Cerebellar cortex (tissue), 1 donor: ENCODE measurements around the gene GJB2.
"Not testable (repeated sequence)": the region's sequence is repeated elsewhere in the genome, so short reads cannot be mapped to it uniquely, and the experiment has no call there.

Experiments
- DNase-seq: peaks from one replicate; pipeline ENCODE4 v3.0.0-alpha.2; 2015; ENCODE audit warnings: low spot score

The GJB2 gene

GRCh38 chr13:20165417-20166257 lies 27.1 kb downstream of the GJB2 start:
- no peak for DNase-seq

- DNase-seq = no peak
Observed at GRCh38 chr13:20161951-20162300, 30.8 kb downstream of the GJB2 start.

GRCh38 chr13:20161275-20161950 lies 31.3 kb downstream of the GJB2 start:
- no peak for DNase-seq

GRCh38 chr13:20160306-20161274 lies 32.1 kb downstream of the GJB2 start, which contains the start of gene GJA3:
Gene GJA3, minus strand, starts transcription at chr13:20161052. Its CDS starts 17,764 bp downstream, at chr13:20143288.
- DNase-seq = no peak

GRCh38 chr13:20159646-20160305 lies 33.0 kb downstream of the GJB2 start:
- DNase-seq = no peak

GRCh38 chr13:20157151-20157796 lies 35.5 kb downstream of the GJB2 start:
- DNase-seq = no peak

GRCh38 chr13:20156702-20157101 lies 36.0 kb downstream of the GJB2 start:
- no peak for DNase-seq

GRCh38 chr13:20153290-20153689 lies 39.4 kb downstream of the GJB2 start:
- DNase-seq = not testable (repeated sequence)

- no peak for DNase-seq
Observed at GRCh38 chr13:20151612-20152011, 41.1 kb downstream of the GJB2 start.

- DNase-seq = no peak
Observed at GRCh38 chr13:20151016-20151415, 41.7 kb downstream of the GJB2 start.

- DNase-seq = no peak
Observed at GRCh38 chr13:20150561-20150960, 42.2 kb downstream of the GJB2 start.

GRCh38 chr13:20149762-20150161 lies 43.0 kb downstream of the GJB2 start:
- DNase-seq = no peak

GRCh38 chr13:20148501-20149183 lies 44.1 kb downstream of the GJB2 start:
- DNase-seq = no peak

GRCh38 chr13:20146381-20146780 lies 46.4 kb downstream of the GJB2 start:
- no peak for DNase-seq

GRCh38 chr13:20145521-20145920 lies 47.2 kb downstream of the GJB2 start:
- DNase-seq = no peak

GRCh38 chr13:20144141-20144850 lies 48.4 kb downstream of the GJB2 start:
- no peak for DNase-seq

GRCh38 chr13:20142927-20143480 lies 49.7 kb downstream of the GJB2 start:
- DNase-seq = no peak

GRCh38 chr13:20142023-20142926 lies 50.5 kb downstream of the GJB2 start:
- DNase-seq = no peak
